Measurements from ENCODE around the gene CENPV. TPM values are rescaled to one million over a fixed set of nuclear protein-coding genes. Genes with fewer than 3 reads are reported as not detected.
"Not testable (repeated sequence)": the region's sequence is repeated elsewhere in the genome, so short reads cannot be mapped to it uniquely, and the experiment has no call there.

Gene CENPV
- polyA plus RNA-seq (2011; rRNA removed) (39.2 and 41.5 TPM in 2 replicates), polyA minus RNA-seq (2011; rRNA and poly(A)+ RNA removed) (7.7 and 12.1 TPM in 2 replicates)

DNA sequence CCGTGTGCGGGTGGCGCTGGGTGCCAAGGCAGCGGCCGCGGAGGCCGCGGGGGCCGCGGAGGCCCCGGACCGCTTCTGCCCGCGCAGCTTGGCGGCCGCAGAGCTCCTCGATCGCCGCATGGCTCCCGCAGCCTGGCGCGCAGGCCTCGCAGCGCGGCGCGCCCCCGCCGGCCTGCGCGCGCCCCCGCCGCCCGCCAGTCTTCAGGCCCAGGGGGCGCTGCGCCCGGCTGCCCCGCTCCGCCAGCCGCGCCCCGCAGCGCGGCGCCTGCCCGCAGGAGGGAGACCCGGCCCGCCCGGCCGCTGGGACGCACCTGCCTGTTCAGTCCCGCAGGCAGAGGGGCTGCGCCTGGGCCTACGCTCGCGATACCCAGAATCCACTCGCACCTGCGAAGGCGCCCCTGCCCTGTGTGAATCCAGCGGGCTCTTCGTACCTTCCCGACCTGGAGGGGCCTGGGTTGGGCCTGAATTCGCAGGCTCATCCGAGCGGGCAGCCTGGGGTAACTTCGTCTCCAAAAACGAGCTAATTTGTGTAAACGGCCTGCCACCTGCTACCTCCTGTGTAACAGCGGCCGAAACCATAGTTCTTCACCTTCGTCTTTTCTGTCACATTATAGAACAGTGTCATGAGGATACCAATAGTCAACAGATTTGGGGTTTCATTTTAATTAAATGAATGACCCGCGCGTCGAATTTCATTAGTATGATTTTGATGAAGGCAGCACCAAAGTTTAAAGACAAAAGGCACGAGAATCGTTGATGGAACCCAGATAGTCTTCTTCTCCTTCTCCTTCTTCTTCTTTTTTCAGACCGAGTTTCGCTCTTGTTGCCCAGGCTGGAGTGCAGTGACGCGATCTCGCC is at the start of gene CENPV:
Gene CENPV, minus strand, starts transcription at position 153 of the 858 bp plus-strand sequence. Its CDS starts 33 bp downstream, at position 120.
- no peaks in the 10 kb centered on the region for H3K27me3 ChIP-seq (ENCODE audit: control insufficient read depth, insufficient read depth, low read length)
- TF ChIP-seq, protein P1, sequence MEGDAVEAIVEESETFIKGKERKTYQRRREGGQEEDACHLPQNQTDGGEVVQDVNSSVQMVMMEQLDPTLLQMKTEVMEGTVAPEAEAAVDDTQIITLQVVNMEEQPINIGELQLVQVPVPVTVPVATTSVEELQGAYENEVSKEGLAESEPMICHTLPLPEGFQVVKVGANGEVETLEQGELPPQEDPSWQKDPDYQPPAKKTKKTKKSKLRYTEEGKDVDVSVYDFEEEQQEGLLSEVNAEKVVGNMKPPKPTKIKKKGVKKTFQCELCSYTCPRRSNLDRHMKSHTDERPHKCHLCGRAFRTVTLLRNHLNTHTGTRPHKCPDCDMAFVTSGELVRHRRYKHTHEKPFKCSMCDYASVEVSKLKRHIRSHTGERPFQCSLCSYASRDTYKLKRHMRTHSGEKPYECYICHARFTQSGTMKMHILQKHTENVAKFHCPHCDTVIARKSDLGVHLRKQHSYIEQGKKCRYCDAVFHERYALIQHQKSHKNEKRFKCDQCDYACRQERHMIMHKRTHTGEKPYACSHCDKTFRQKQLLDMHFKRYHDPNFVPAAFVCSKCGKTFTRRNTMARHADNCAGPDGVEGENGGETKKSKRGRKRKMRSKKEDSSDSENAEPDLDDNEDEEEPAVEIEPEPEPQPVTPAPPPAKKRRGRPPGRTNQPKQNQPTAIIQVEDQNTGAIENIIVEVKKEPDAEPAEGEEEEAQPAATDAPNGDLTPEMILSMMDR (IDR thresholded peaks at IDR 0.05; ENCODE audit: insufficient read depth, low read depth, low read length), result no peak
- CTCF ChIA-PET, result interaction anchor here (1.0 to 10.9 kb wide), 3 partner anchors 11 to 27 kb away, joined by 3 to 89 read pairs (median 7); no protein-coding TSS in a partner anchor
- no peak for DNase-seq (ENCODE audit: low read depth)
- POLR2A ChIA-PET, result no interaction called here
- H3K36me3 ChIP-seq (ENCODE audit: control insufficient read depth, insufficient read depth, low read length), result 0 out of 2 replicates have a peak, but pooled peaks cover 2% of the 10 kb centered on the region
- H3K4me3 ChIP-seq (ENCODE audit: low read depth, low read length), result peak within 1 kb of the TSS; percentile 74

DNA sequence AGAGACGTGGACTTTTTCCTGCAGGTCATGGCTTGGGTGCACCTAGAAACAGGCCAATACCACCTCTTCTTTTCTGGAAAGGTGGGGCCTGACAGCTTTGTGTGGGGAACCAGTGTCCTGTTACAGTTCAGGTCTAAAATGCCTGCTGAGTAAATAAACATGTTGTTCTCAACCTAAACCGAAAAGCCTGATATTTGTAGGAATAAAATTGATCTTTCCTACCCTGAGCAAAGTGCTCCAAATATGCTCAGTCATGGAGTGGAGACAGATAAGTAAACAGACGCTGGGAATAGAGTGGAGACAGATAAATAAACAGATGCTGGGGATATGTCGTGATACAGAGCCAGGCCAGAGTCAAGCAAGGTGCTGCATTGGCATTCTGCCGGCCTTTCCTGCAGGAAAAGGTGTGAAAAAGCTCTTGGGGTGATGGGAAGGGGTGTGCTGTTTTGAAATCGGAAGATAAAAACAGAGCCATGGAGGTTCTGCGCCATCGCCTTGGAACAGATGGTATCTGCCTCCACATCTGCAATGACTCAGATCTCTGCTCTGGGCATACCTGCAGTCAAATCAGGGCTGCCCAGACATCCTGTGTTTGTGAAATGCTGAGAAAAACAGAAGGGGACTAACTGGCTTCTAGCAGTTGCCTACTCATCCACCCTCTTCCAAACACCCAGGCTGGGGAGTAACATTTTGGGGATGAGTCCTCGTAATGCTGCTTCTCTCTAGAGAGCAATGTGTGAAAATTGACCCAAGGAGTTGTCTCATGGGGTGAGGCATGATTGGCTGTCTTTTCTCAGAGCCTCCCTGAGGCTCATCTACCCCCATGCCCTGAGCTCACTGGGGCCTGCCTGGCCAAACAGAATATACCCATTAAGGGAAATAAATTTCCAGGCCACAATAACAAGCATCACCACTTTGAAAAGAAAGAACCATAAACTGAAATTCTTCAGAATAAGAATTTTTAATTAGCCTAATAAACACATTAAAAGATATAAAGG is 45.3 kb upstream of the CENPV start:
- no peak for DNase-seq (ENCODE audit: low read depth)
- Histone ChIP-seq H3K4me3 (ENCODE audit: low read depth, low read length) (no peak overlapping the region), H3K36me3 (ENCODE audit: control insufficient read depth, insufficient read depth, low read length) (no peaks in the 10 kb centered on the region), H3K27me3 (ENCODE audit: control insufficient read depth, insufficient read depth, low read length) (no peaks in the 10 kb centered on the region)
- TF ChIP-seq, protein P1 (IDR thresholded peaks at IDR 0.05; ENCODE audit: insufficient read depth, low read depth, low read length), result no peak
- CTCF ChIA-PET, result interaction anchor here (0.7 to 1.7 kb wide), 2 partner anchors 8 to 10 kb away, joined by 3 read pairs; no protein-coding TSS in a partner anchor
- POLR2A ChIA-PET, result no interaction called here

DNA sequence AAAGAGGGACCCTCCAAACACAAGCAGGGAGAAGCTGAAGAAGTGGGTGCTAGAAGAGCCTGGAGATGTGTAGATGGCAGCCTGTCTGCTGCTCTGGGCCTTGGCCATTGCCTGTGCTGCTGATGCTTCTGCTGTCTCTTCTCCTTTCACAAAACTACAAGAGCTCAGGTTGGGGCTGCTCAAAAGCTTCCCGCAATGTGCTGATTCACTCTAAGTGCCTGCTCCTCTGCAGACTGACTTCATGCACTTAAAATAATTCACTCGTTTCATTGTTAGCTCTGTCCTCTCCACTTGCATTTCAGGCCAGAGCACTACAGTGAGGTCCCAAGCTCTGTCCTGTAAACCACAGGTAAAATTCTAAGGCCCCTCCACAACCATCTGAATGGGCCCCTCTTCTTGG is 43.4 kb upstream of the CENPV start:
- DNase-seq (ENCODE audit: low read depth); H3K4me3 ChIP-seq (ENCODE audit: low read depth, low read length); H3K36me3 ChIP-seq (ENCODE audit: control insufficient read depth, insufficient read depth, low read length); POLR2A ChIA-PET; H3K27me3 ChIP-seq (ENCODE audit: control insufficient read depth, insufficient read depth, low read length): not testable (repeated sequence)
- CTCF ChIA-PET, result interaction anchor here (1.6 kb wide), 1 partner anchor 124 kb away, joined by 5 read pairs; no protein-coding TSS in a partner anchor

DNA sequence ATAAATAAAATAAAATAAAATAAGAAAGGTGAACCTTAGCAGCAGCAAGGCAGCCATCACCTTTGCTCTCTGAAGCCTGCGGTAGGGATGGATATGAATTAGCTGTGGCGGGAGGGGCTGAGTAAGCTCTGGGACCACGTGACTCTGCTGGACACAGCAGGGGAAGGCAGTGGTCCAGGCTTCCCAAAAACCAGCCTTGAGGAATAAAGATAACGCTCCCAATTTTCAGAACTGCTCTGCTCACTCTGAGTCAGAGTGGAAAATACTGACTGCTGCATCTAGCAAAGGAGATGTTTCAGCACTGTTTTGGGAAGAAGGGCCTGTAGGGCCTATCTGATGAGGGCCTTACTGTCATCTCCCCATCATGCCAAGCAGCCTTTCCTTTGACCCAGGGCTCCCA is 42.6 kb upstream of the CENPV start:
- CTCF ChIA-PET, result interaction anchor here (1.6 kb wide), 1 partner anchor 125 kb away, joined by 5 read pairs; no protein-coding TSS in a partner anchor
- POLR2A ChIA-PET; H3K27me3 ChIP-seq (ENCODE audit: control insufficient read depth, insufficient read depth, low read length); DNase-seq (ENCODE audit: low read depth); H3K4me3 ChIP-seq (ENCODE audit: low read depth, low read length); H3K36me3 ChIP-seq (ENCODE audit: control insufficient read depth, insufficient read depth, low read length): not testable (repeated sequence)

DNA sequence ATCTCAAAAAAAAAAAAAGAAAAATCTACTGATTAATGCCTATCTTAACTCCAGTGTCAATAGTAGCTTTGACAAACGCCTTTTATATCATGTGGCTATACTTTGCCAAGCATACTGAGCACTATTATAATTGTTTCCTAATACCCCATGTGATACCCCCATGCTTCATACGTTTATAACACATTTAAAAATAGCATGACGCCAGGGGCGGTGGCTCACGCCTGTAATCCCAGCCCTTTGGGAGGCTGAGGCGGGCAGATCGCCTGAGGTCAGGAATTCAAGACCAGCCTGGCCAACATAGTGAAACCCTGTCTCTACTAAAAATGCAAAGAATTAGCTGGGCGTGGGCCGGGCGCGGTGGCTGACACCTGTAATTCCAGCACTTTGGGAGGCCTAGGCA is 39.2 kb upstream of the CENPV start:
- POLR2A ChIA-PET; H3K27me3 ChIP-seq (ENCODE audit: control insufficient read depth, insufficient read depth, low read length); H3K4me3 ChIP-seq (ENCODE audit: low read depth, low read length); H3K36me3 ChIP-seq (ENCODE audit: control insufficient read depth, insufficient read depth, low read length); DNase-seq (ENCODE audit: low read depth): not testable (repeated sequence)
- CTCF ChIA-PET, result interaction anchor here (0.6 kb wide), 1 partner anchor 26 kb away, joined by 4 read pairs; no protein-coding TSS in a partner anchor

DNA sequence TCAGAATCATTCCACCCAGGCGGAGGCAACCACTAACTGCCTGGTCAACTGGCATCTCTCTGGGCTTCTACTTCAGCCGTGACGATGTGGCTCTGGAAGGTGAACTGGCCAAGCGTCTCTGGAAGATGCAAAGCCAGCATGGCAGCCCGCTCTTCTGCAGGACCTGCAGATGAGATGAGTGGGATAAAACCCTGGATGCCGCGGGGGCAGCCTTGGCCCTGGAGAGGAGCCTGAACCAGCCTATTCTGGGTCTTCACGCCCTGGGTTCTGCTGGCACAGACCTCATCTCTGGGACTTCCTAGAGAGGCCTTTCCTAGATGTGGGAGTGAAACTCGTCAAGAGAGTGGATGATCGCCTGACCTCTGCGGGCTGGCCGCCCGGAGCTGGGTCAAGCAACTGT is 38.2 kb upstream of the CENPV start:
- DNase-seq (ENCODE audit: low read depth), result no peak
- POLR2A ChIA-PET, result no interaction called here
- Histone ChIP-seq H3K36me3 (ENCODE audit: control insufficient read depth, insufficient read depth, low read length) (no peaks in the 10 kb centered on the region), H3K4me3 (ENCODE audit: low read depth, low read length) (no peak overlapping the region), H3K27me3 (ENCODE audit: control insufficient read depth, insufficient read depth, low read length) (no peaks in the 10 kb centered on the region)
- CTCF ChIA-PET, result interaction anchor here (0.7 to 1.1 kb wide), 2 partner anchors 28 to 130 kb away, joined by 3 to 4 read pairs; no protein-coding TSS in a partner anchor
- TF ChIP-seq, protein P1 (IDR thresholded peaks at IDR 0.05; ENCODE audit: insufficient read depth, low read depth, low read length), result no peak

DNA sequence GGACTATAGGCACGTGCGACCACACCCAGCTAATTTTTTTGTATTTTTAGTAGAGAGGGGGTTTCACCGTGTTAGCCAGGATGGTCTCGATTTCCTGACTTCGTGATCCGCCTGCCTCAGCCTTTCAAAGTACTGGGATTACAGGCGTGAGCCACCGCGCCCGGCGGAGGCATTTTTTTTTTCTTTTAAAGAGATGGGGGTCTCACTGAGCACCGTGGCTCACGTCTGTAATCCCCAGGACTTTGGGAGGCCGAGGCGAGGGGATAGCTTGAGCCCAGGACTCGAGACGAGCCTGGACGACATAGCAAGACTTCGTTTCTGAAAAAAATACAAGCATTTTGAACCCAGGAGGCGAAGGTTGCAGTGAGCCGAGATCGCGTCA is 32.8 kb upstream of the CENPV start:
- CTCF ChIA-PET, result interaction anchor here (0.6 to 2.1 kb wide), 4 partner anchors 21 to 139 kb away, joined by 3 to 8 read pairs (median 6); no protein-coding TSS in a partner anchor
- POLR2A ChIA-PET, result not testable (repeated sequence)

More for the DNA sequence above, 32.8 kb upstream of the CENPV start:
- not testable (repeated sequence) for DNase-seq (ENCODE audit: low read depth); H3K27me3 ChIP-seq (ENCODE audit: control insufficient read depth, insufficient read depth, low read length); H3K4me3 ChIP-seq (ENCODE audit: low read depth, low read length); H3K36me3 ChIP-seq (ENCODE audit: control insufficient read depth, insufficient read depth, low read length)

All from BJ (cell line).